Measurements from ENCODE around the gene YDJC.
A peak's percentile ranks its signal among the peaks of the same experiment; 100 is the strongest.
"Not testable (repeated sequence)": the region's sequence is repeated elsewhere in the genome, so short reads cannot be mapped to it uniquely, and the experiment has no call there.

Gene YDJC

DNA sequence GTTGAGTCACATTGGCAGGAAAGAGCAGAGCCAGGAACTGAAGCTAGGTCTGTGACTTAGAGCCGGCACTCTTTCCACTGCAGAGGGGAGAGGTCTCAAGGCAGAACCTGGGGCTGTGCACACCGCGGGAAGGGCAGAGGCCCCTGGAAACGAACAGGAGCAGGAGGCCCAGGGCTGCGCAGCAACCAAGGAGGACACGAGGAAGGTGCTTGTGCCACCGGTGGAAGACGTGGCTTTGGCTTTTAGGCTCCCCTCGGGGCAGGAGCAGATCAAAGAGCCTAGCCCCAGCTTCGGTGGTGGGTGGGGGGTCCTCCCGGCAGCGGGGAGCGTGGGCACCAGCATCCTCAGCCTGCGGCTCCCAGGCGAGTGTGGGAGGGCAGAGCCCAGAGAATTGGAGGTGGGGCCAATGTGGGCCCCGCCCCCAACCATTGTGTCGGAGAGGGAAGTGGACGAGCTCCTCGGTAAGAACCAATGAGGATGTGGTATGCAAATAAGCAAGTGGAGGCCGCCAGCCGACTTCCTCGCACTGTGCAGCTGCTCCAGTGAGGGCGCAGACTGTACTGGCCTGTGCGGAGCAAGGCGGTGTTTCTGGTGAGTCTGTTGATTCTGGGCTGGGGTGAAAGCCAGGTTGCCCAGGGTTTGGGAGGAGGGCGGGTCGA lies 2.5 kb upstream of the YDJC start, which contains the start of gene CCDC116:
TSS of gene CCDC116 (plus strand) at position 524 of the 659 bp plus-strand sequence. CDS start 422 bp downstream, outside the sequence.
- peak; percentile 55 for DNase-seq (ENCODE audit: low read depth)

DNA sequence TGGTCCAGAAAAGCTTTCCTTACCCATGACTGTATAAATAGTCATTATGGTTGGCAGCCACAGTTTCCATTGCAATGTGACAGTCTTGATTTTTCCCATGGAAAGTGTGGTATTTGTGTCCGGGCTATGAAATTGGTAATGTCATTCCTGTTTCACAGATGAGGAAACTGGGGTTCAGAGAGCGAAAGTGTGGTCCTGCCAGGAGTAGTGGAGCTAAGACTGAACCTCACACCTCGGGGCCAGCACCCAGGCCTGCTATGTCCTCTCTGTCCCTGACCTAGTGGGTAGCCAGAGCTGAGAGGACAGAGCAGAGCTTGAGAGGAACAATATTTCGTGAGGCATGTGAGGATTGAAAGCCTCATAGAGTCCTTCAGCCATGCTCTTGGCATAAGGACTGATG lies 1.2 kb upstream of the YDJC start:
- DNase-seq (ENCODE audit: low read depth), result no peak

- no peak for DNase-seq (ENCODE audit: low read depth)
These were observed 1.2 kb downstream of the YDJC start for GRCh38 chr22:21628386-21629254.

DNA sequence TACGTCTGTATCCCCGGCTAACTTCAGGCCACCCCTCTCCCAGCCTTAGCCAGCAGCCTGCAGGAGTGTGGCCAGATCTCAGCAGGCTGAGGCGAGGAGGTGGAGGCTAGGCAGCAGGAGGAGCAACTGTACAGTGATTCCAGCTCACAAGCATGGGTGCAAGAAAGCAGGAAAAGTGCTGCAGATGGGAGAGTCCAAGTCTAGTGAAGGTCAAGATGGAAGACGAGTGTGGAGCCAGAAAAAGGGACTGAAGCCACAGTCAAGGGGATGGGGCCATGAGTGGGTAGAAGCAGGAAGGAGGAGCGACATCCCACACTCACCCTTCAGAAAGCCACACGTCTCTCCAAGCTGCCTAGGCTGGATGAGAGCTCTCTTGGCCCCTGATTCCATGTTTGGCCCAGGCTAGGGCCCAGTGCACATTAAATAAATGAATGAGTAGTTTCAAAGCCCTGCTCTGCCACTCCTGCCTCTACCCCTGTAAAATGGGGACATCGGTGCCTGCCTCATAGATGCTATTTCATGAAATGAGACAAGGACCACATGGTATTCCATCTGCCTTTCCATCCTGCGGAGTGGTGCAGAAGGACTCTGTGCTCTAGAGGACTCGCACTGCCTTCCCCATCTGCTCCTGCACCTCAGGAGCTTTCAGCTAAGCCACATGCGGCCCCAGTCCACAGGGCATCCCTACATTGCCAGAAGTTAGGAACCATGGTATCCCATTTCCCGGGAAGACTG lies 2.9 kb downstream of the YDJC start:
- no peak for DNase-seq (ENCODE audit: low read depth)

DNA sequence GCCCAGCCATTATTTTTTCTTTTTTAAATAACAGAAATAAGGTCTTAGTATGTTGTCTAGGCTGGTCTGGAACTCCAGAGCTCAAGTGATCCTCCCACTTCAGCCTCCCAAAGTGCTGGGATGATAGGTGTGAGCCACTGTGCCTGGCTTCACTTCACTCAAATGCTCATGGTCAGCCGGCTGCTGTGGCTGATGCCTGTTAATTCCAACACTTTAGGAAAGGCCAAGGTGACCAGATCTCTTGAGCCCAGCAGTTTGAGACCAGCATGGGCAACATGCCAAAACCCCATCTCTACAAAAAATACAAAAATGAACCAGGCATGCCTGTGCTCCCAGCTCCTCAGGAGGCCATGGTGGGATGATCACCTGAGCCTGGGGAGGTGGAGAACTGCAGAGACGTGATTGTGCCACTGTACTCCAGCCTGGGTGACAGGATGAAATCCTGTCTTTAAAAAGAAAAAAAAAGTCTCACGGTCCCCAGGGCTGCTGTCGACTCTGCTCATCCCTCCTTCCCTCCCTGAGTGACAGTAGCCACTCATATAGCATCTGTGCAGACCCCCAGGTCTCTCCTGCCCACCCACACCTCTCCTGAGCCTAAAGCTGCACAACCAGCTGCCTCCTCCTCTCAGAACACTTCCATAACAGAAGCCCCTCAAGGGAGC lies 3.6 kb downstream of the YDJC start:
- DNase-seq (ENCODE audit: low read depth), result no peak

DNA sequence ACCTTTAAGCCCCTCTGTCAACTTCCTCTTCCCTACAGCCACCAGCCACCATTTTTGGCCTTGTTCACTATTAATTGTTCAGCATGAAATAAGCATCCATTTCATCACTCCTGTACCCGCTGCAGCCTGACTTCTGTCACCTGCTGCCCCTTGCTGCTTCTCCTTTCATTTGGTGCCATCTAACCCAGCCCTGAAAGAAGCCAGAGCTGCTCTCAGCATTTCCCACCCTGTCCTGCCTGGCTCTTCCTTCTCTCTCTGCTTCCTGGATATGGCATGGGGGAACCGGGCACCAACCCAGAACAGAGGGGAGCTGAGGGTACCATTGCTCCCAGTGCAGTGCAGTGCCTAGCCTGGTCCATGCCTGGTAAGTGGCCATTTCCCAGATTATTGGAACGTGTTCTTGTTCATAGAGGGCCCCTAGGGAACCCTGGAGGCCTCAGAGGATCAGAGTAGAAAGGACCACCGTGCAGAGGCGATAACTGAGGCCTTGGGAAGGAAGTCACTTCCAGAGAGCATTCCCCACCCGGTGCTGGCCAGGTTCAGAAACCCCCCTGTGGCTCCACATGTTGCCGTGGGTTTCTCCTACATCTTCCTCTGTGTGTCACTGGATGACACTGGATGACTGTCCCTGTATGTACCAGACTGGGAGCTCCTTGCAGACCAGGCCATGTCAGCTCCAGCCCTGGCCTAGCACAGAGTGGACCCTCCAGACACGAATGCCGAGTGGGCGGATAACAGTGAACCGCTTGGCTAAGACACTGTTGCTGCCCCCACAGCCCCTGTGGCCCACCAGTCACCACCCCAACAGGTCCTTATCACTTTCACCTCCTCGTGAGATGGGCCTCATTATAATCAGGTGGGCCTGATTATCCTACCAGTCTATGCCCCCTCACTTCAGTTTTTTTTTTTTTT lies 4.7 kb downstream of the YDJC start:
- no peak for DNase-seq (ENCODE audit: low read depth)

GRCh38 chr22:21624120-21624879 lies 5.5 kb downstream of the YDJC start:
- no peak for DNase-seq (ENCODE audit: low read depth)

- DNase-seq (ENCODE audit: low read depth), result no peak
These were observed 6.2 kb downstream of the YDJC start for GRCh38 chr22:21623648-21623970.

- no peak for DNase-seq (ENCODE audit: low read depth)
These were observed 6.7 kb downstream of the YDJC start for GRCh38 chr22:21622919-21623647.

DNA sequence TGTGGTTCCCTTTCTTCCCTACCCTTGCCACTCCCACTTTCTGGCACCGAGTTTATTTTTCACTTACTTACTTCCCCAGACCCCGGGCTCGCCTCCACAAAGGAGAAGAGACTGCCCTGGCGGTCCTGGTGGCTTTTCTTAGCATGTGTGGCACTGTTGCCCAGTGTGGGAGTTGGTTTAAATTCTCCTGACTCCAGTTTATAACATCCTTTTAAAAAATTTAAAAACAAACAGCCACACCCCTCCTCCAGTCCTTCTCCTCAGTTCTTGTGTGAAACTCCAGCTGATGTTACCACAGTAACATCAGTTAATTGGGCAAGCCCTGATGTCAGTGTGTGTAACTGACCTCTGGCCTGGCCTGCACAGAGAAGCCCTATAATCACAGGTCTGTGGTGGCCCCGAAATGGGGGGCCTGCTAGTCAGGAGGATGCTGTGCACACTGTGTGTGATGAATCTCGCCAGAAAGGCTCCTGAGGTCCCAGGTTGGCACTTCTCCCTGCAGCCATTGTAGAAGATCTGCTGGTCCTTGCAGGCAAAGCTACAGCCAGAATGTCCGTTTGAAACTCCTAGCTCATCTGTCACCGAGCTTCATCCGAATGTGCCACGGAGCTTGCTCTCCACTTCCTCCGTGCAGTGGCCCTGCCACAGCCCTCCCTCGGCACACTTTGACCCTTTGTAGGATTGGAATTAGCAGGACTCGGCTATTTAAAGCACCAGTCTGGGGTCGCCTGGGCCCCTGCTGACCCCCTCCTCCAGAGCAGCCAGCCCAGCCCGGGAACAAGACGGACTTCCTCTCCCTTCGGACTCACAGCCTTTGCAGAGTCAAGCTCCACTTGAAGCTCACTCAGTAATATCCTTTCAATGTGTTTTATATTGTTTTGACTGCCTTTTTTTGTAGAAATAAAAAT lies 7.6 kb downstream of the YDJC start:
- DNase-seq (ENCODE audit: low read depth), result no peak

GRCh38 chr22:21621025-21621424 lies 8.8 kb downstream of the YDJC start:
- no peak for DNase-seq (ENCODE audit: low read depth)

DNA sequence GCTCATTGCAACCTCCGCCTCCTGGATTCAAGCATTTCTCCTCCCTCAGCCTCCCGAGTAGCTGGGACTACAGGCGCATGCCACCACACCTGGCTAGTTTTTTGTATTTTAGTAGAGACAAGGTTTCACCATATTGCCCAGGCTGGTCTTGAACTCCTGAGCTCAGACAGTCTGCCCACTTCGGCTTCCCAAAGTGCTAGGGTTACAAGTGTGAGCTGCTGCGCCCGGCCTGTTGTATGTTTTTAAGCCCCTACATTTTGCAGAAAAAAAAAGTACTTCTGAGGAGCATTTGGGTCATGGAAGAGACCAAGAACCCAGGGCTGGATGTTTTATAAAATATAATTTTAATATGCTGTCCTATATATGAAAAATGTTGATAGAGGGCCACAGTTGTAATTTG lies 12.5 kb downstream of the YDJC start:
- DNase-seq (ENCODE audit: low read depth), result not testable (repeated sequence)

- no peak for DNase-seq (ENCODE audit: low read depth)
These were observed 14.1 kb downstream of the YDJC start for GRCh38 chr22:21615731-21616130.

DNA sequence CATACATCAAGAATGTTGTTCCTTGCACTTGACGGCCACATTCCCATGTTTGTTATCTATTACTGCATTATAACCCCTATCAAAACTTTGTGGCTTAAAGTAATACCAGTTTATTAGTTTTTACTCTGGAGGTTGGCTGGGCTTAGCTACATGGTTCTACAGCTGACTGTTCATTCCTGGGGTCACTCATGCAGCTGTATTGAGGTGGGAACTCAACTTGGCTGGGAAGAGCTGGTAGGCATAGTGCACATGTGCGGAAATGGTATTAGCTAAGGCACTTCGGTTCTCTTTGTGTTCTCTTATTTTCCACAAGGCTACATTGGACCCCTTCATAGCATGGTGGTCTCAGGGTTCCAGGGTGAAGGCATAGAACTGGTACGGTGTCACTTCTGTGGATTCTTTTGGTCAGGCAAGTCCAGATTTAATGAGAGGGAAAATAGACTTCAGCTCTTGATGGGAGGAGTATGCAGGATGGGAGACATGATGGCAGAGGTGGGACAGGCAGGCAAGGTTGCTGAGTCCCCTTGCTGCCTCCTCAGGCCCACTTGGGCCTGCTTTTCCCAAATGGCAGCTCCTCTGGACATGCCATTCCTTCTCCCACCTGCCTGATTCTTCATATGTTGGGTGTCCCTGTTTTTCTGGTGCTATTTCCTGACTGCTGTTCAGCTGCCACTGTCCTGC lies 16.1 kb downstream of the YDJC start:
- no peak for DNase-seq (ENCODE audit: low read depth)

- no peak for DNase-seq (ENCODE audit: low read depth)
These were observed 17.0 kb downstream of the YDJC start for GRCh38 chr22:21612858-21613257.

- no peak for DNase-seq (ENCODE audit: low read depth)
These were observed 18.4 kb downstream of the YDJC start for GRCh38 chr22:21611210-21611977.

GRCh38 chr22:21609556-21610157 lies 20.2 kb downstream of the YDJC start:
- DNase-seq (ENCODE audit: low read depth), result not testable (repeated sequence)
